SHP77 treated with DMSO at 0.1 percent for 48 hours (cell line): ENCODE data around the gene ACP5.

Experiments used
- DNase-seq: peaks from one replicate; lab custom pipeline; 2025; lab: John Stamatoyannopoulos, UW

The ACP5 gene

GRCh38 chr19:11547929-11548700 is 29.3 kb downstream of the ACP5 start:
- DNase-seq: no peak

GRCh38 chr19:11541238-11541637 is 36.2 kb downstream of the ACP5 start:
- no peak for DNase-seq

- DNase-seq: no peak
Measured at GRCh38 chr19:11540645-11541044, 36.8 kb downstream of the ACP5 start.

- no peak for DNase-seq
Measured at GRCh38 chr19:11539495-11540365, 37.7 kb downstream of the ACP5 start.

GRCh38 chr19:11538232-11539036 is 39.0 kb downstream of the ACP5 start, which contains the start of gene CNN1:
CNN1 (plus strand) TSS chr19:11538851; CDS start chr19:11538928, 77 bp downstream.
- no peak for DNase-seq

DNA sequence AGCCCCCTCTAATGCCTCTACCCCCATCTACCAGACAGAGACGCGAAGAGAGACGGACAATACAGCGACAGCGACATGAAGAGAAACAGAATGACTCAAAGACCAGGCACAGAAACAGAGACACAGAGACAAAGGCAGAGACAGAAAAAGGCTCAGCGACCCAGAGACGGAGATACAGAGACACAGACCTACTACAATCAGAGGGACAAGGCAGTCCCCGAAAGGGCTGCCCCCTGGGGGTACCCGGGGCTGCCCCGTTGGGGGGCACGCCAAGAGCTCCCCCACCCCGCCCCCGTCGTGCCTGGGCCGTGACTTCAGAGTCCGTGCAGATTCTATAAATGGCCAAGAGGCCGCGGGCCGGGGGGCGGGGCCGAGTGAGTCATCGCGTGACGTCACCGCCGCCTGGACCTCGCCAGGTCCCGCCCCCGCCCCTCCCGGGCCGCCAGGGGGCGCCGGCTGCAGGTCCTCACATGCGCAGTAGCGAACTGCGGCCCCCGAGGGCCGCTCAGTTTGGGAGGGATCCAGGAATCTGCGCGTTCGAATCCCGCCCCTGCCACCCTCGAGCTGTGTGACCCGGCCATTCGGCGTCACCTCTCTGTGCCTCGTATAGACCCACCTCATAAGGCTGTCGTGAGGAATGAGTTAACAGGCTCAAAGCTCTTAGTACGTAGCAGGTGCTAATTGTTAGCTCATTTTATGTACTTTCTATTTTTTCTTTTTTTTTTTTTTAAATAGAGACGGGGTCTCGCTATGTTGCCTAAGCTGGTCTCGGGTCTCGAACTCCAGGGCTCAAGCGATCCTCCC is 41.5 kb downstream of the ACP5 start:
- DNase-seq: peak; percentile 19

- no peak for DNase-seq
Measured at GRCh38 chr19:11534948-11535347, 42.5 kb downstream of the ACP5 start.

- no peak for DNase-seq
Measured at GRCh38 chr19:11534538-11534937, 42.9 kb downstream of the ACP5 start.

DNA sequence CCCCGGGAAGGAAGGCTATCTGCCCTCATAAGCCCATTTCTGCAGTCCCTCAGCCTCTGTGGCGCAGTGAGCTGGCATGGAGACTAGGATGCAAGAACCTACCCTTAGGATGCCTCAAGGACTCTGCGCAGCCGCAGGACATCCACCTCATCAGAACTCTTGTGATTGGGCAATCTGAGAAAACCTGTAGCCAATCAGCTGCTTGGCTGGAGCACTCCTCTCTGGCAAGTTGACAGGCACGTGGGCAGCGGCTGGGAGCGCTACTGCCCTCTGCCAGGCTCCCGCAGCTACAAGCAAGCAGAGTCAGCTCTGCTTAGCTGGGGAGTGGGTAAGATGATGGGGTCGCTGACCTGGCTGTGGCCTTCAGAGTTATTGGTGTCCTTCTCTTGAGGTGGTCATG is 47.0 kb downstream of the ACP5 start:
- DNase-seq: peak; percentile 97

DNA sequence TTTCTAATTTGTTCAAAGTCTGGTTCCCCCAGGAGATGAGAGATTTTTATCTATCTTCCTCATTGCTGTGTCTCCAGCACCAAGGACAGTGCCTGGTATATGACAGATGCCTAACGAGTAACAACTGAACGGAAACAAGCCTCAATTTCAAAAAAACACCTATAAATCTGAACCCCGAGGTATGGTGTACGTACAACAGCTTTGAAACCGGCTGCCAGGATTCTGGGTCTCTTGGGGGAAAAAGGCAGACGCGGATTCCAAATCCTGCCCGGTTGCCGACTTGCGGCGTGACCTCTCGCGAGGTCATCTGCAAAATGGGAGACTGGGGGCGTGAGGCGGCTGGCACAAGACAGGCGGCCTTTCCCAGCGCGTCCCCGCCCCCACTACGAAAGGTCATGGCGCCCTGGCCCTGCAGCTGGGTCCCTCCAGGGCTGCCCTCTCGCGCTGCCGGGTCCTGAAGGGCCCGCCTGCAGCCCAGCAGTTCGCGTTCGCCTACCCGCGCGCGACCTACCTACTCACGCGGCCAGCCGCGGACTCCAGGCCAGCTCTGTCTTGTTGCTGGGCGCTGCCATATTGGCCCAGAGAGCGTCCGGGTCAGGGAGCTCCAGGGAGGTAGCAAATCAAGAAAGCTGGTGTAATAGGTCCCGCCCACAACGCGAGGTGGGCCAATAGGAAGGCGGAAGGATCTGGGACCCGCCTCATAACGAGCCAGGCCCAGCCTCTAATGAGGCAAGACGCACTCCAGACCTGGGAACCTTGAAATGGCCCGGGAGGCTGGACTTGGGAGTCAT is 48.7 kb downstream of the ACP5 start, which contains the start of gene ECSIT:
Gene ECSIT, minus strand, starts transcription at position 584 of the 791 bp plus-strand sequence. CDS start 9,964 bp downstream, outside the sequence.
- DNase-seq: peak; percentile 92
